Stimulated activated CD8-positive, alpha-beta memory T cell treated with anti-CD3 and anti-CD28 coated beads, Interleukin-12 subunit alpha, Interleukin-12 subunit beta, amount 100 ng/mL, for 24 hours (primary cell): Measurements from ENCODE around the gene GALK1.

Experiments used
- DNase-seq: peaks from one replicate; pipeline ENCODE4 v3.0.0-alpha.2; 2020; ENCODE audit errors: extremely low read depth

GALK1 gene

DNA sequence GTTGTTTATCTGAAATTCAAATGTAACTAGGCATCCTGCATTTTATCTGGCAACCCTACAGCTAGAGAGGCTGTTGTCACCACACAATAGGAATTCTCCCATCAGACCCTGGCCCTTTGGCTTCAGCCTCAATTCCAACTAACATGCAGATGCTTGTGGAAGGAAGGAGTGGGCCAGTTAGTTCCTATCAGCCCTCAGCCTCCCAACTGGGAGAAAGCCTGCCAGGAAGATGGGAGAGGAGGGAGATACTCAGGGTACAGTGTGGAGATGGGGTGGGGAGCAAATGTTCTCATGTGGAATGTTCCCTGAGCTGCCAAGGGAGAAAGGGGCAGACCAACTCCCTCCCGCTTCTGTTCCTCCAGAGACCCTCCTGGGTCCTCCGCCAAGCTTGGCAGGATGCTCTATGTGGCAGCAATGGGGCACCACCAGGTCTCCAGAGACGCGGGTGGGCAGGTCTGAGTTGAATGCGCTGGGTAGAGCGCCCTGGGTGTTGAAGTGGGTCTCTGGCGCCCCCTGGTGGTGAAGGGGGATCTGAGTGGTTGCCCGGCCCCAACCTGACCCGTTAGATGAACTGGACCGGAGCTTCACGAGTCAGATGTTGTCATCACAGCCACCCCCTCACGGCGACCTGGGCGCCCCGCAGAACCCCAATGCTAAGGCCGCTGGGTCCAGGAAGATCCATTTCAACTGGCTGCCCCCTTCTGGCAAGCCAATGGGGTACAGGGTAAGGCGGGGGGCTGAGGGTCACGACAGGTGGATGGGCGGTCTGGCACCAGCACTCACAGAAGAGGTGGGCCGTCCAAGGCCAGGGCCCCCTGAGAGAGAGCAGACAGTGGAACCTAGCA lies 15.2 kb downstream of the GALK1 start:
- DNase-seq = peak; percentile 73

DNA sequence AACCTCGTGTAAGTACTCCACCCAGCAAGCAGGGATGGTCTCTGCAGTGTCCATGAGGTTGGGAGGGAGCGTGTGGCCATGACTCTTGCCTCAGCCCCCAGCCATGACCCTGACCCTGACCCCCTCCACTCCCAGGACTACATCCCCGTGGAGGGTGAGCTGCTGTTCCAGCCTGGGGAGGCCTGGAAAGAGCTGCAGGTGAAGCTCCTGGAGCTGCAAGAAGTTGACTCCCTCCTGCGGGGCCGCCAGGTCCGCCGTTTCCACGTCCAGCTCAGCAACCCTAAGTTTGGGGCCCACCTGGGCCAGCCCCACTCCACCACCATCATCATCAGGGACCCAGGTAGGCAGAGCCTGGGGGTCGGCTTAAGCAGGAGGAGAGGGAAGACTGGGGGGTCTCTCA lies 16.3 kb downstream of the GALK1 start:
- DNase-seq = no peak

DNA sequence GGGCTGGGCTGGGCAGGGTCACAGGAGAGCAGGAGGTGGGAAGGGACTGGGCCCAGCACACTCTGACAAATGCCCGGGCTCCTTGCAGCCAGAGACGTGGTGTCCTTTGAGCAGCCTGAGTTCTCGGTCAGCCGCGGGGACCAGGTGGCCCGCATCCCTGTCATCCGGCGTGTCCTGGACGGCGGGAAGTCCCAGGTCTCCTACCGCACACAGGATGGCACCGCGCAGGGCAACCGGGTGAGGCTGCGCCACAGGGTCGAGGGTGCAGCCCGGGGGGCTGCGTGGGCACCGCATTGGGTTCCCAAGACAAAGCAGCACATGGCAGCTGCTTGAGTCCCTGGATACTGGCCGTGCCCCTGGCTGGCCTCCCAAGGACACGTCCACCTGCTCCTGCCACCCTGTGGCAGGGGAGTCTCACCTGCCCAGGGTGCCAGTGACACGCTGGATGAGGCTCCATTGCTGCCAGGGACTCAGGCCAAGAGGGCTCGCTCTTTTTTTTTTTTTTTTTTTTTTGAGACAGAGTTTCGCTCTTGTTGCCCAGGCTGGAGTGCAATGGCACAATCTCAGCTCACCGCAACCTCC lies 21.3 kb downstream of the GALK1 start:
- DNase-seq = no peak

DNA sequence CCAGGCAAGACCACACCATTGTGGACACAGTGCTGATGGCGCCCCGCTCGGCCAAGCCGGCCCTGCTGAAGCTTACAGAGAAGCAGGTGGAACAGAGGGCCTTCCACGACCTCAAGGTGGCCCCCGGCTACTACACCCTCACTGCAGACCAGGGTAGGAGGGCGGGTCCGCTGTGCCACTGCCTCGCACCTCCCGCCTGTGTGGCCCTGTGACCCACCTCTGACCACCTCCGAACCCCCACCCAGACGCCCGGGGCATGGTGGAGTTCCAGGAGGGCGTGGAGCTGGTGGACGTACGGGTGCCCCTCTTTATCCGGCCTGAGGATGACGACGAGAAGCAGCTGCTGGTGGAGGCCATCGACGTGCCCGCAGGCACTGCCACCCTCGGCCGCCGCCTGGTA lies 22.7 kb downstream of the GALK1 start:
- no peak for DNase-seq

DNA sequence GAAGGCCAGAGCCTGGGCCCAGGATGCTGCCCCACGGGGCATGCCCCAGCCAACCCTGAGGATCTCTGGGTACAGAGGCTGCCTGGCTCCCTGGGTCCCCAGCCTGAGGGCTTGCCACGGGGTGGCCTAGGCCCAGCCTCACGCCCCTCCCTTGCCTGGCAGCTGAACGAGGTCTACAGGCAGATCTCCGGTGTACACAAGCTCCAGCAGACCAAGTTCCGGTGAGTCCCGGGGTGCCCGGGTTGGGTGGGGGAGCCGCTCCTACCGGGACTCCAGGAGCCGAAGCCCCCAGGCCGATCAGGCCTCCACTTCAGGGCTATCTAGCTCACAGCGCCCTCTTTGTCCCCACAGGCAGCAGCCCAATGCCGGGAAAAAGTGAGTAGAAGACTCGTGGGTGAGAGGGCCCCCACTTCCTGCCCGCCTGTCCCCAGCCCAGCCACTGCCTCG lies 24.3 kb downstream of the GALK1 start:
- no peak for DNase-seq

DNA sequence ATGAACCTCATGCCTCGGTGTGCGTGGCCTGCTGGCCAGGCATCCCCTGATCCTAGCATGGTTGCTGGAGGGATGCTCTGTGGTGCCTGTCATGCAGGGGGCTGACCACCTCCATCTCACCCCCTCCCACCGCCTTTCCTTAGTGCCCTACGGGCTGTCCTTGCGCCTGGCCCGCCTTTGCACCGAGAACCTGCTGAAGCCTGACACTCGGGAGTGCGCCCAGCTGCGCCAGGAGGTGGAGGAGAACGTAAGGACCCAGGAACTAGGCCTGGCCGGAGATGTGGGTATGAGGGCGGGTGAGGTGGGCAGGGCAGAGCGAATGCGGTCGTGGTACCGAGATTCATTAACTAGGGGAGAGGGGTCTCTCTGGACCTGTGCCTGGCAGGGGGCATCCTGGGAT lies 24.8 kb downstream of the GALK1 start:
- DNase-seq = no peak

DNA sequence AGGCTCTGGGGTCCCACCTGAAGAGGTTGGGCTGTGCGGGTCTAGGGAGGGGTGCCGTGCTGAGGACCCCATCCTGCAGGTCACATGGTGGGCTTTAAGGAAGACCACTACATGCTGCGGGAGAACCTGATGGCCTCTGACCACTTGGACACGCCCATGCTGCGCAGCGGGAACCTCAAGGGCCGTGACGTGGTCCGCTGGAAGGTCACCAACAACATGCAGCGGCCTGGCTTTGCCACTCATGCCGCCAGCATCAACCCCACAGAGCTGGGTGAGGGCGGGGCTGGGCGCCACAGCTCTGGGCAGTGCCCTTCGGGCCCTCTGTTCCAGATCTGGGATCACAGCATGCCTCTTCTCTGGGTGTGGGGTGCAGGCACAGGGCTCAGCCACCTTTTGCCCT lies 25.2 kb downstream of the GALK1 start:
- no peak for DNase-seq

DNA sequence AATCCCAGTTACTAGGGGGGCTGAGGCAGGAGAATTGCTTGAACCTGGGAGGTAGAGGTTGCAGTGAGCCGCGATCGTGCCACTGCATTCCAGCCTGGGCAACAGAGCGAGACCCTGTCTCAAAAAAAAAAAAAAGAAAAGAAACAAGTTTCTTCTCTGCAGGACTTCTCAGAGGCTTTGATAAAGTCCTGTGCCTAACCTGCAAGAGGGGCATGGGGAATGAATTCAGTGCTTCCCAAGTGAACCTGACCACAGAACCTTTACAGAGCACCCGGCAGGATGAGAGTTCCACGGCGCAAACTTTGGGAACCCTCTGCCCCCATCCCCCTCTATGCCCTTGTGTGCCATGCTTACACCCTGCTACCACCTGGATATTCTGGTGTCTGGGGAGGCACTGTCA lies 25.8 kb downstream of the GALK1 start:
- DNase-seq = no peak

DNA sequence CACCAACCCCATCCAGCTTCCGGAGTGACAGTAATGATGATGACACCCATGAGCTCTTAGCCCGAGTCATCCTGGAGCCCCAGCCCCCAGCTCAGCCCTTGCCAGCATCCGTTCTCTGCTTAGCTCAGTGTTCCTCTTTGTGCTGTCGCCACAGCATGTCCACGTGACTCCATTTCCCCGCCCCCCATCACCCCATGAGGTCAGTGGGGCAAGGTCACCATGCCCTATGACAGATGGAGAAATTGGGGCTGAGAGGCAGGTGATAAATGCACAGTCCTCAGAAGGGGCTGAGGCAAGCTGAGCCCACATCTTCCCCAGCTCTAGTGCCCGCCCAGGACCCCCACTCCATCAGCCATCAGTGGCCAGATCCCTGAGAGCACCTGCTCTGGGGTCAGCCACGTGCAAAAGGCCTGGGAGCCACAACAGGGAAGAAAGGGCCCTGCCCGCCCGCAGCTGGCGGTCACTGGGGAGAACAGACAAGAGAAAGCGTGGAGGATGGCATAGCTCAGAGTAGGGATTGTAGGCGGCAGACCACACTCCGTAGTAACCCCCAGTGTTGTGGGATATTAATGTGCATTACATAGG lies 26.7 kb downstream of the GALK1 start:
- no peak for DNase-seq

DNA sequence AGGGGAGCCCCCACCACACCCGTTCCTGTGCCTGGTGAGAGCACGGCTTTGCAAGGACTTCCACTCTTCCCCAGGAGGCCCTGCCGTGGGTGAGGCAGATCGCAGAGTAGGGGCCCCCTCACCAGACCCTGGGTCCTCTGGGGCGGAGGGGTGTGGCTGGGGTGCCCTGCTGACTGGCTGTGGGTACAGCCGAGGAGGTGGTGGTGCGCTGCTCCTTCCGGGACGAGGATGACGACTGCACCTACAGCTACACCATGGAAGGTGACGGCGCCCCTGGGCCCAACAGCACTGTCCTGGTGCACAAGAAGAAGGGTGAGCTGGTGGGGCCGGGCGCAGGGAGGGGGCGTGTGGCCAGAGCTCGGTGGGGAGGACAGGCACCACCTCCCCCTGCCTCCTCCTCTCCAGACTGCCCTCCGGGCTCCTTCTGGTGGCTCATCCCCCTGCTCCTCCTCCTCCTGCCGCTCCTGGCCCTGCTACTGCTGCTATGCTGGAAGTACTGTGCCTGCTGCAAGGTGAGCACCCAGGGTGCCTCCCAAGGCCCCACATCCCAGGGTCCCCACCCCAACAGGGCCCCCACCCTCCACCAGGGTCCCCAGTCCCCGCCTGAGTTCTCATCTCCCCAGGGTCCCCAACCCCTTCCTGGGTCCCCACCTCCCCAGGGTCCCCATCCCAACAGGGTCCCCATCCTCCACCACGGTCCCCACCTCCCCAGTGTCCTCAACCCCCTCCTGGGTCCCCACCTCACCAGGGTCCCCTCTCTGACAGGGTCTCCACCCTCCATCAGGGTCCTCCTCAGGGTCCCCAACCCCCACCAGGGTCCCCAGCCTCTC lies 27.6 kb downstream of the GALK1 start:
- no peak for DNase-seq

DNA sequence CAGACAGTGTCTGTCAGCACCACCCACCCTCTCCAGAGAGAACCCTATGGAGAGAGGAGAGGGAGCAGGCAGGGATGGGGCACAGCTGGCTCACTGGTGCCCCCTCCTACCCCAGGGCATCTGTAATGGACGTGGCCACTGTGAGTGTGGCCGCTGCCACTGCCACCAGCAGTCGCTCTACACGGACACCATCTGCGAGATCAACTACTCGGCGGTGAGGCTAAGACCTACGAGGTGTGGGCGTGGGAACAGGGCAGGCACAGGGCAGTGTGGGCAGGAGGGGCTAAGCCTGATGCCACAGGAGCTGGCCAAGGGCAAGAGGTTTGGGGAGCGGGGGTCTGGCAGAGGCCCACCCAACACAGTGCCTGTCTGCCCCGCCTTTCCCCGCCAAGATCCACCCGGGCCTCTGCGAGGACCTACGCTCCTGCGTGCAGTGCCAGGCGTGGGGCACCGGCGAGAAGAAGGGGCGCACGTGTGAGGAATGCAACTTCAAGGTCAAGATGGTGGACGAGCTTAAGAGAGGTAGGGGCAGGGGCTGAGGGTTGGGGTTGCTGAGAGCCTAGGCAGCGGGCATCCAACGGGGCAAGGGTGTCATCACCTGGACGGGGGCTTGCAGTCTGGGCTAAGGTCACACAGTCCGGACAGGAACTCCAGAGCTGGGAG lies 28.7 kb downstream of the GALK1 start:
- DNase-seq = no peak

DNA sequence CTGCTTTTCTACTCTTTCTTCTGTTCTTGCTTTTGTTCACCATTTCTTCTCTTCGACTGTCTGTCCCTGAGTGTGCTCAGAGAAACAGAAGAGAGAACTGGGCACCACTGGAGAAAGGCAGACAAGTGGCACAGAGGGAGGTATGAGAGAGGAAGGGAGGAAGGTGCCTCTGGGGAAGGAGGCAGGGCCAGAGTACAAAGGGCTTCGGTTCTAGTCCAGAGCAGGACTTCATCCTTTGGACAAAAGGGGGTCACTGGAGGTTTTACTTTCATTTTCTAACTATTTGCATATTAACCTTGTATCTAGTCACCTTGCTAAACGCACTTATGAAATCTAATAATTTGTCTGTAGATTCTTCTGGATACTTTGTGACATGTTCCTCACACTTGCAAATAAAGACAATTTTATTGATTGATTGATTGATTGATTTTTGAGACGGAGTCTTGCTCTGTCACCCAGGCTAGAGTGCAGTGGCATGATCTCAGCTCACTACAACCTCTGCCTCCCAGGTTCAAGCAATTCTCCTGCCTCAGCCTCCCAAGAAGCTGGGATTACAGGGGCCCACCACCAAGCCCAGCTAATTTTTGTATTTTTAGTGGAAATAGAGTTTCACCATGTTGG lies 30.2 kb downstream of the GALK1 start:
- DNase-seq = no peak

DNA sequence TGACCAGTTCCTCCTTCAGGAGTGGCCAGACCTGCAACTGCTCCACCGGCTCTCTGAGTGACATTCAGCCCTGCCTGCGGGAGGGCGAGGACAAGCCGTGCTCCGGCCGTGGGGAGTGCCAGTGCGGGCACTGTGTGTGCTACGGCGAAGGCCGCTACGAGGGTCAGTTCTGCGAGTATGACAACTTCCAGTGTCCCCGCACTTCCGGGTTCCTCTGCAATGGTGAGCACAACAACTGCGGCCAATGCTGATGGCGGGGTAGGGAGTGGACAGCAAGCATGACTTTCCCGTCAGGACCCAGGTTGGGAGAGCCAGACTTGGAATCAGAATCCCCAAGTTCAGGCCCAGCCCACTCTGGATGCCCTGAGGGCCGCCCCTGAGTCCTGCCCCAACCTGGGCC lies 31.5 kb downstream of the GALK1 start:
- DNase-seq = no peak

DNA sequence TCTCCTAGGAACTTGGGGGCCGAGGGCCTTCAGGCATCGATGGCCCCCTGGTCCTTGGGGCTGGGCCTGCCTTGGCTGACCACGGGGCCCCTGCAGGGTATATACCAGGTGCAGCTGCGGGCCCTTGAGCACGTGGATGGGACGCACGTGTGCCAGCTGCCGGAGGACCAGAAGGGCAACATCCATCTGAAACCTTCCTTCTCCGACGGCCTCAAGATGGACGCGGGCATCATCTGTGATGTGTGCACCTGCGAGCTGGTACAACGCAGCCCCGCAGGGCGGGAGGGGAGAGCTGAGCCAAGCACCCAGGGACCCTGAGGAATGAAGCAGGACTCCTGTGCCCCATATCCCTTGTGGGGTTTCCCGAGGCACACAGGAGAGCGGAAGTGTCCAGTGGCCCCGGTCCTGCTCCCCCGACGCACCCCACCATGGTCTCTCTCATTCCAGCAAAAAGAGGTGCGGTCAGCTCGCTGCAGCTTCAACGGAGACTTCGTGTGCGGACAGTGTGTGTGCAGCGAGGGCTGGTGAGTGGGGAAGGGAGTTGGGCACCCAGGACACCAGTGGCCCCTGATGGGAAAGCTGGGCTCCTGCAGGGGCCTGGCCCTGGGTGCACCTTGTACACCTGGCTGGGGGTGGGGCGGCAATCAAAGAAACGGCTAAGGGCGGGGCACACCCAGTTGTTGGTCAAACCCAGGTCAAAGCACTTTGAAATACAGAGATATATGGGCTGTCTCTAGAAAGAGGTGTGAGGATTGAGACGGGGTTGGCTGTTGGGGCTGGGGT lies 33.1 kb downstream of the GALK1 start:
- no peak for DNase-seq

DNA sequence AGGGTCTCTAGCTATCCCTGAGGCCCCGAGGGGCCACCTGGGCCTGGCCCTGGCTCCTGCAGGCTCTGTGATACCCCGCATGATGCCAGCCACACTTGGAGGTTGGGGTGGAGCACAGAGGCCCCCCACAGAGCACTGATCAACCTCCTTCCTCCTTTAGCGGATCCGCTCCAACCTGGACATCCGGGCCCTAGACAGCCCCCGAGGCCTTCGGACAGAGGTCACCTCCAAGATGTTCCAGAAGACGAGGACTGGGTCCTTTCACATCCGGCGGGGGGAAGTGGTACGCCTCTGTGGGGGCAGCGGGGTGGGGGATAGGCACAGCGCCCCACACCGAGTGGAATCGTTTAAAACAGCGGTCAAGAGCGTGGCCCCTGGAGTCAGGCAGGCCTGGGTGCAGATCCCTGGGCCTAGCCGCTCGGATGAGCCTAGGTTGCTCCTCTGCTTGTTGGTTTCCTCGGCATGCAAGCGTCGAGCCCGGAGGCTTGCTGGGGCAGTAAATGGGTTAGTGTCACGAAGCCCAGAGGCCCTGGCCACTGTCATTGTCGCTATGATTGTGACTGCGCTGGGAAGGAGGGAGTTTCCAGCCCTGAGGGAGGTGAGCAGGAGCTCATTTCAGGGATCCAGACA lies 33.8 kb downstream of the GALK1 start:
- no peak for DNase-seq

DNA sequence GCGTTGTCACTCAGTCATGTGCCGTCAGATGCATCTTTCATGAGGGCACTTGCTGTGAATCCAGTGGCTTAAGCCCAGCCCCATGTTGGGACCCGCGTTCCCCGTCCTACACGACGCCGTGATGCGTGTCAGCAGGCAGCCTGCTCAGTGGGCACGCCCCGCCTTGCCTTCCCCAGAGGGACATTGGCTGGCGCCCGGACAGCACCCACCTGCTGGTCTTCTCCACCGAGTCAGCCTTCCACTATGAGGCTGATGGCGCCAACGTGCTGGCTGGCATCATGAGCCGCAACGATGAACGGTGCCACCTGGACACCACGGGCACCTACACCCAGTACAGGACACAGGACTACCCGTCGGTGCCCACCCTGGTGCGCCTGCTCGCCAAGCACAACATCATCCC lies 34.9 kb downstream of the GALK1 start:
- no peak for DNase-seq

DNA sequence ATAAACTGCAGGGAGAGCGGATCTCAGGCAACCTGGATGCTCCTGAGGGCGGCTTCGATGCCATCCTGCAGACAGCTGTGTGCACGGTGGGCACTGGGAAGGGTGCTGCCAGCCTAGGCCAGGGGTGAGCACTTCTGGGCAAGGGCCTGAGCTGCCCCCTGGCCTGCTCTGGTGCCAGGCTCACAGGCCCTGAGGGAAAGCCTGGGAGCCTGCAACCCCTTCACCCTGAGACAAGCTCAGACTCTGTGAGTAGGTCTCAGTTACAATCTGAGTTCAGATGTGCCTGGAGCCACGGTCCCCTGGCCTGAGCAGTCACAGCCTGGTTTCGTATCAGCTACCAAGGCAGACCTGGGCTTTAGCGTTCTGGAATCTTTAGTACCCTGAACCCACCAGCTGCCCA lies 35.6 kb downstream of the GALK1 start:
- DNase-seq = no peak

DNA sequence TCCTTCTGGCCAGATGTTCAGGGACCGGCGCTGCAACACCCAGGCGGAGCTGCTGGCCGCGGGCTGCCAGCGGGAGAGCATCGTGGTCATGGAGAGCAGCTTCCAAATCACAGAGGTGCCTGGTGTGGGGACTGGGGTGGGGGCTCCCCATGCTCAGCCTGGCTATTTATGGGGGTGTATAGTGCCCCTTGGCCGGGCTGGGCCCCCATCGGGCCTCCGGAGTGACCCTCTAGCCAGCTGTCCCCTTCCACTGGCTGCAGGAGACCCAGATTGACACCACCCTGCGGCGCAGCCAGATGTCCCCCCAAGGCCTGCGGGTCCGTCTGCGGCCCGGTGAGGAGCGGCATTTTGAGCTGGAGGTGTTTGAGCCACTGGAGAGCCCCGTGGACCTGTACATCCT lies 37.6 kb downstream of the GALK1 start:
- no peak for DNase-seq

DNA sequence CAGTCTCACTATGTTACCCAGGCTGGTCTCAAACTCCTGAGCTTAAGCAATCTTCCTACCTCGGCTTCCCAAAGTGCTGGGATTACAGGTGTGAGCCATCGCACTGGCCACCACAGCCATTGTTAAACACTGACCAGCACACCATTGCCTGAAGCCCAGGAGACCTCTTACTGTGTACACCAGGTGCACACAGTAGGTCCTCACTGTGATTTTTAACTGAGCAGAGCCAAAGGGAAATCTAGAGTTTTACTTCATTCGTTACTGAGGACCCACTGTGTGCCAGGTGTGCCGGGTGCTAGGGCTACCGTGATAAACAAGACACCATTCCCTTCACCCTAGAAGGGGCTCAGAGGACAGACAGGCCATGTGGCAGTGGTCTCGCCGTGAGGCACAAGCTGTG lies 39.5 kb downstream of the GALK1 start:
- DNase-seq = no peak
